ENCODE data around the gene JPT2.

JPT2 gene

DNA sequence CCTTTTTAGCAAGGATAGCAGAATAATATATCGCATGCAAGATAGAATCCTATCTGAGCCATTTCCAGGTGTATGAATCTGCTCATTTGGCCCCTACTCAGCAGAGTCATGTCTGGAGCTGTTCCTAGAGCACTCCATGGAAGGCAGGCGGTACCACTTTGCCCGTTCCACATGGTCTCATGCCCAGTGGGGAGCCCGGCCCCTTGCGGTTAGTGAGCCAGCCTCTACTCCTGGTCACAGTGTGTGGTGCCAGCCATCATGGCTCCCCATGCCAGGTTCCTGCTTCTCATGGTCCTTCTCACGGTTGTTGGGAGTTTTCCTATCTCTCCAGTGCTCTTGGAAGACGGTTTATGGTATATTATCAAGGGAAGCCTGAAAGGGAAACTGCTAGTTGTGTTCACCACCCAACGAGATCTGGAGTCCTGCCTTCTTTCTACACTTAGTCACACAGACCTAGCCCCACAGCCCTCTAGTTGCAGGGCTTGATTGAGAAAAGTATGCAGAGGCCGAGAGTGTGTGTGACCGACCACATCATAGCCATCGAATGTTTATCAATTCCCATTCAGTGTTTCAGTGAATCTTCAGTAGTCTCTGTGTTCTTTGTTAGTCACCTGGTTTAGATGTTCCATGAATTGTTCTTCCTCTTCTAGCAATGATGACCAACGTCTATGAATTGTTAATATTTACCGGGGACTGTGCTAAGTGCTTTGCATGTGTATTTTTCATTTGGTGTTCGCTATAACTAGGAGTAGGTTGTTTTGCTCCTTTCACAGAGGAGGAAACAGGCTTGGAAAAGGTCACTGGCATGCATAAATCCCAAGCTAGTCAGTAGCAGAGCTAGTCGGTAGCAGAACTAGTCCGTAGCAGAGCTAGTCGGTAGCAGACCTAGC lies 9.6 kb downstream of the JPT2 start:
- peaks cover 87 to 100% (median 97%) of the 10 kb centered on the region in 11 experiments for H3K36me3 ChIP-seq
- H3K27me3 ChIP-seq, result no peaks in the 10 kb centered on the region
- no peak overlapping the region for H3K27ac ChIP-seq
- no peak overlapping the region for H3K4me3 ChIP-seq
- no peak for TF ChIP-seq Cebpa-rat (IDR thresholded peaks at IDR 0.05)
- H3K9me3 ChIP-seq (replicated peaks in 1 of 11), result no peaks in the 10 kb centered on the region
- 0 out of 22 replicates have a peak overlapping the region, but pooled peaks of 1 of the 11 experiments have one; percentile 7 for H3K9ac ChIP-seq
- peaks cover 24 to 97% (median 88%) of the 10 kb centered on the region in 11 experiments; a peak in 21 of 22 replicates for H4K20me1 ChIP-seq
- no peak overlapping the region for H3K4me2 ChIP-seq
- peaks cover 0 to 8% (median 0%) of the 10 kb centered on the region in 10 experiments; a peak in 6 of 20 replicates for H3K4me1 ChIP-seq

DNA sequence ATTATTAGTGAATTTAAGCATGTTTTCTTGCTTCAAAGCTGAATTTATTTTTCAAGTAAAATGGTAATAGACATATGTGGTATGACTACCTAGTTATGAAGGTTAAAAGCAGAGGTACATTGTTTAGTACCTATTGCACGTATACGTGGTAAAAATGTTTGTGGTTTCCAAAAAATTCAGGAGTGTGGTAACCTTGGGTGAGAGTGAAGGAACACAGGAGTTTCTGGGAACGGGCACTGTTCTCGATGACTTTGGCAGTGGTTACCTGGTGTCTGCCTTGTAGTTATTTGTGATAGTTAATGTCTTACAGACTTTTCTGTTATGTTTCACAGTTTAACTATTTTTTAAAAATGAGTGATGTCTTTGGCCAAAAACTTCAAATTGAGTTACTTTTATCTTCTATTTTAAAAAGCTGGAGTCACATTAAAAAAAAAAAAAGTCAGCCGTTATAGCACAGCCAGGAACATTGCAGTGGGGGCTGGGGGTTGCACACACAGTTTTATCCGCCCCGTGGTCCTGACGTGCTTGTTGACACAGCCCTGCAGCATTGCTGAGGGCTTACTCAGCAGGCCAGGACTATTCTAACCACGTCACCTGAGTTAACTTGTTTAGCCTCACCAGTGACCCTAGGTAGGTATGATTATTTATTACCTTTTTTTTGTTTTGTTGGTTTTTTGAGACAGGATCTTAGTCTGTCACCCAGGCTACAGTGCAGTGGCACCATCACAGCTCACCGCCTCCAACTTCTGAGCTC lies 10.9 kb downstream of the JPT2 start:
- Histone ChIP-seq H3K9me3 (replicated peaks in 1 of 11) (no peaks in the 10 kb centered on the region), H3K4me3 (no peak overlapping the region), H3K27ac (no peak overlapping the region), H4K20me1 (peaks cover 24 to 97% (median 82%) of the 10 kb centered on the region in 11 experiments; a peak in 21 of 22 replicates), H3K4me2 (no peak overlapping the region), H3K9ac (peak overlapping the region in 1 of 11 experiments; percentile 10; a peak in 2 of 22 replicates), H3K4me1 (peaks cover 0 to 8% (median 0%) of the 10 kb centered on the region in 10 experiments; a peak in 6 of 20 replicates), H3K36me3 (peaks cover 93 to 100% (median 99%) of the 10 kb centered on the region in 11 experiments), H3K27me3 (no peaks in the 10 kb centered on the region)
- TF ChIP-seq Cebpa-rat (IDR thresholded peaks at IDR 0.05), result no peak

DNA sequence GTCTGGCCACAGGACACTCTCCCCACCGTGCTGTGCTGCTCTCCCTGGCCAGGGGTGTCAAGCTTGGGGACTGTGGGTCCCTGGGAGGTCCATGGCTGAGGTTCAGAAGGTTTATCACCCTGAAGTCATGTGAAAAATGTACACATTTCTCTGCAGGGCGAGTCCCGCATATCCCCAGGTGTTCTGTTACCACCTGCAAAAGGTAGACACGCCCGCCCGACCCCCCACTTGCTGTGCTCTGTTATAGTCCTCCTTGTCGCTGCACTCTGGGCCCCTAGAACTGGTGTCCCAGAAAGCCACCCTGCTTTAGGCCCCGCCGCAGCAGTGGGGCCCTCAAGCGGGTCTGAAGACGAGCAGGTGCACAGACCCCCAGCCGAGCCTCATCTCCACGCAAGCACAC lies 11.8 kb downstream of the JPT2 start:
- H3K9me3 ChIP-seq (replicated peaks in 1 of 11), result no peaks in the 10 kb centered on the region
- peaks cover 94 to 100% (median 99%) of the 10 kb centered on the region in 11 experiments for H3K36me3 ChIP-seq
- peaks cover 0 to 8% (median 0%) of the 10 kb centered on the region in 10 experiments; a peak in 6 of 20 replicates for H3K4me1 ChIP-seq
- peak overlapping the region in 3 of 11 experiments; percentile 1 to 22 (median 2); a peak in 2 of 22 replicates for H3K9ac ChIP-seq
- H3K4me2 ChIP-seq, result no peak overlapping the region
- no peak overlapping the region for H3K4me3 ChIP-seq
- H4K20me1 ChIP-seq, result peaks cover 24 to 95% (median 76%) of the 10 kb centered on the region in 11 experiments; a peak in 21 of 22 replicates
- TF ChIP-seq Cebpa-rat (IDR thresholded peaks at IDR 0.05), result no peak
- no peak overlapping the region for H3K27ac ChIP-seq
- H3K27me3 ChIP-seq, result no peaks in the 10 kb centered on the region

DNA sequence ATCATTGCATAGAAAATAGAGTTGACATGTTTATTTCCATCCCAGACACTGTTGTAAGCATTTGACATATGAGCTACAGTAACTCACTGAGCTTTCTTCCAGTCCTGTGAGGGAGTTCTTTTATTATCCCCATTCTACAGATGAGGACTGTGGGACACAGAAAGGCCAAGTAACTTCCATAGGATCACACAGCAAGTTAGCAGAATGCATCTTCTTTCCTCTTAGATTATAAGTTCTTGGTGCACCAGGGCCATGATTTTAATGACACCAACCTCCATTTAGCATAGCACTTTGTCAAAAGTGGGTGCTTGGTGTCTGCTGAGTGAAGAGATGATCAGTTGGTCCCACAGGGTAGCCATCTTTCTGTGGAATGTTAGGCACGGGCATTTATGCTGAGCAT lies 12.7 kb downstream of the JPT2 start:
- no peak overlapping the region for H3K4me3 ChIP-seq
- H3K27ac ChIP-seq, result no peak overlapping the region
- H3K9ac ChIP-seq, result no peak overlapping the region
- H3K4me2 ChIP-seq, result no peak overlapping the region
- peaks cover 89 to 100% (median 99%) of the 10 kb centered on the region in 11 experiments for H3K36me3 ChIP-seq
- H3K27me3 ChIP-seq, result no peaks in the 10 kb centered on the region
- TF ChIP-seq Cebpa-rat (IDR thresholded peaks at IDR 0.05), result no peak
- H4K20me1 ChIP-seq, result peaks cover 24 to 95% (median 67%) of the 10 kb centered on the region in 11 experiments; a peak in 21 of 22 replicates
- no peaks in the 10 kb centered on the region for H3K9me3 ChIP-seq (replicated peaks in 1 of 11)
- H3K4me1 ChIP-seq, result peaks cover 0 to 8% (median 0%) of the 10 kb centered on the region in 10 experiments; a peak in 6 of 20 replicates

DNA sequence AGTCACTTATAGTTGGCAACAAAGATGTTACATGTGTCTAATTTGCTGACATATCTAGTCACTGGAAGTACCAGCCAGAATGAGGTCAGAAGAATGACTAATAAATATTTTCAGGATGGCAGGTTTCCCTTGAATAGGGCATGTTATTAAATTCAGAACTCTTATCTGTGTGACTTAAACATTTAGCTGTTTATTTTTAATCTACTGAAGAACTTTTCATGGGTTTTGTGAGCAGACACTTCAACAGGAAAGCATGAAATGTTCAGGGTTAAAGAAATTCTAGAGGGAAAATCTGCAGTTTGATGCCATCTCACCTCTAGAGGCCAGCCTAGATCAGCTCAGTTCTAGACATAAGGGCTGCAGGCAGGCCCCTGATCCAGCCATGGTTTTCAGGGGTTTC lies 13.2 kb downstream of the JPT2 start:
- H4K20me1 ChIP-seq, result peaks cover 24 to 93% (median 67%) of the 10 kb centered on the region in 11 experiments; a peak in 21 of 22 replicates
- peaks cover 0 to 8% (median 0%) of the 10 kb centered on the region in 10 experiments; a peak in 6 of 20 replicates for H3K4me1 ChIP-seq
- H3K4me3 ChIP-seq, result no peak overlapping the region
- no peak overlapping the region for H3K4me2 ChIP-seq
- TF ChIP-seq Cebpa-rat (IDR thresholded peaks at IDR 0.05), result no peak
- peaks cover 88 to 100% (median 99%) of the 10 kb centered on the region in 11 experiments for H3K36me3 ChIP-seq
- no peaks in the 10 kb centered on the region for H3K27me3 ChIP-seq
- H3K9me3 ChIP-seq (replicated peaks in 1 of 11), result no peaks in the 10 kb centered on the region
- H3K9ac ChIP-seq, result no peak overlapping the region
- H3K27ac ChIP-seq, result no peak overlapping the region

DNA sequence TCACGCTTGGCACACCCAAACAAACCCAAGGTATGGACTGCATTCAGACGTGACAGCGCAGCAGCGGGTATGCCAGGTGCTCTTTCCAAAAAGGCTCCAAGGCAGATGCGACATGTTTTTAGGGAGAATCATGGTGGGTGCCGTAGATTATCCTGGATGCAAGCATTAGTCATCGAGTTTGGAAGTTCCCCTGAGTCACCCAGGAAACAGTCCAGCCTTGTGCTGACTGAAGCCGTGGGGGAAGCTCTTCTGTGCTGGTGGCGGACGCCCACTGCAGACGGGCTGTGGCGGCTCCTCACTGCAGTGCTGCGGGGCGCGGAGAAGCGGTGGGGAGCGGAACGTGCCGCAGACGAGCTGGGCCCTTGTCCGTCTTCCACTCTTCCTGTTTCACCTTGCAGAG lies 13.9 kb downstream of the JPT2 start:
- no peak overlapping the region for H3K27ac ChIP-seq
- H3K9ac ChIP-seq, result no peak overlapping the region
- TF ChIP-seq Cebpa-rat (IDR thresholded peaks at IDR 0.05), result no peak
- no peaks in the 10 kb centered on the region for H3K9me3 ChIP-seq (replicated peaks in 1 of 11)
- no peak overlapping the region for H3K4me3 ChIP-seq
- peaks cover 24 to 93% (median 66%) of the 10 kb centered on the region in 11 experiments; a peak in 21 of 22 replicates for H4K20me1 ChIP-seq
- H3K4me1 ChIP-seq, result peaks cover 0 to 8% (median 0%) of the 10 kb centered on the region in 10 experiments; a peak in 6 of 20 replicates
- no peaks in the 10 kb centered on the region for H3K27me3 ChIP-seq
- H3K36me3 ChIP-seq, result peaks cover 88 to 100% (median 99%) of the 10 kb centered on the region in 11 experiments
- H3K4me2 ChIP-seq, result peak overlapping the region in 1 of 11 experiments; percentile 9; a peak in 1 of 22 replicates

DNA sequence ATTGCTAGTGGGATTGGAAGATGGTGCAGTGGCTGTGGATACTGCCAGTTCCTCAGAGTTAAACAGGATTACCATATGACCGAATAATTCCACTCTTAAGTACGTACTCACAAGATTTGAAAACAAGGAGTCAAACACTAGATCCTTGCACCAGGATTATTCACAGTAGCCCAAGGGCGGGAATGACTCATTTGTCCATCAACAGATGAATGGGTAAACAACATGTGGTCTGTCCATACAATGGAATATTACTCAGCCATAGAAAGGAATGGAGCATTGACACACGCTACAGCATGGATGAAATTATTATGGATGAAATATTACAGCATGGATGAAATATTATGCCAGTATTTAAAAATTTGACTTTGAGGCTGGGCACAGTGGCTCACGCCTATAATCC lies 18.8 kb downstream of the JPT2 start:
- Histone ChIP-seq H3K27ac (no peak overlapping the region), H3K4me3 (no peak overlapping the region), H3K9me3 (replicated peaks in 1 of 11) (no peaks in the 10 kb centered on the region), H3K4me2 (no peak overlapping the region), H3K9ac (no peak overlapping the region), H4K20me1 (peaks cover 0 to 64% (median 22%) of the 10 kb centered on the region in 11 experiments; a peak in 15 of 22 replicates), H3K36me3 (peaks cover 94 to 100% (median 100%) of the 10 kb centered on the region in 11 experiments), H3K4me1 (peaks cover 0 to 6% (median 0%) of the 10 kb centered on the region in 10 experiments; a peak in 6 of 20 replicates), H3K27me3 (no peaks in the 10 kb centered on the region)
- no peak for TF ChIP-seq Cebpa-rat (IDR thresholded peaks at IDR 0.05)

DNA sequence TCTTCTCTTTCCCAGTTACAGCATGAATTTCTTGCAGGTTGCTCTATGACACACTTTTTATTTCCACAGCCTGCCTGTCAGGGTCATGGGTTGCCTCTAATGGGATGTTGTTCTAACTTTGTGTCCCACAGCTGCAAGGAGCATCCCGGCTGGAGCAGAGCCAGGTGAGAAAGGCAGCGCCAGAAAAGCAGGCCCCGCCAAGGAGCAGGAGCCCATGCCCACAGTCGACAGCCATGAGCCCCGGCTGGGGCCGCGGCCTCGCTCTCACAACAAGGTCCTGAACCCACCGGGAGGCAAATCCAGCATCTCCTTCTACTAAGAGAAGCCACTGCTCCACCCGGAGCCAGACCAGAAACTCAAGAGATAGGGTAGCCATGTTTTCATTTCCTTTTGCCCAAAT lies 20.6 kb downstream of the JPT2 start:
- Histone ChIP-seq H3K4me2 (no peak overlapping the region), H4K20me1 (peaks cover 0 to 47% (median 18%) of the 10 kb centered on the region in 11 experiments; a peak in 13 of 22 replicates), H3K4me1 (no peaks in the 10 kb centered on the region), H3K36me3 (peaks cover 85 to 100% (median 97%) of the 10 kb centered on the region in 11 experiments), H3K27ac (no peak overlapping the region), H3K9me3 (replicated peaks in 1 of 11) (no peaks in the 10 kb centered on the region), H3K27me3 (no peaks in the 10 kb centered on the region), H3K4me3 (no peak overlapping the region), H3K9ac (peak overlapping the region in 2 of 11 experiments; percentile 18 to 22; a peak in 1 of 22 replicates)
- TF ChIP-seq Cebpa-rat (IDR thresholded peaks at IDR 0.05), result no peak
